ENCODE data around the gene RTBDN. TPM values are rescaled to one million over a fixed set of nuclear protein-coding genes. Genes with fewer than 3 reads are reported as not detected.

RTBDN gene
- total and polyA plus RNA-seq, 2 of the 8 experiments (the other 6 are each of a cell fraction or from before 2014, with no cell fraction given) = 4.0 to 4.8 TPM

DNA sequence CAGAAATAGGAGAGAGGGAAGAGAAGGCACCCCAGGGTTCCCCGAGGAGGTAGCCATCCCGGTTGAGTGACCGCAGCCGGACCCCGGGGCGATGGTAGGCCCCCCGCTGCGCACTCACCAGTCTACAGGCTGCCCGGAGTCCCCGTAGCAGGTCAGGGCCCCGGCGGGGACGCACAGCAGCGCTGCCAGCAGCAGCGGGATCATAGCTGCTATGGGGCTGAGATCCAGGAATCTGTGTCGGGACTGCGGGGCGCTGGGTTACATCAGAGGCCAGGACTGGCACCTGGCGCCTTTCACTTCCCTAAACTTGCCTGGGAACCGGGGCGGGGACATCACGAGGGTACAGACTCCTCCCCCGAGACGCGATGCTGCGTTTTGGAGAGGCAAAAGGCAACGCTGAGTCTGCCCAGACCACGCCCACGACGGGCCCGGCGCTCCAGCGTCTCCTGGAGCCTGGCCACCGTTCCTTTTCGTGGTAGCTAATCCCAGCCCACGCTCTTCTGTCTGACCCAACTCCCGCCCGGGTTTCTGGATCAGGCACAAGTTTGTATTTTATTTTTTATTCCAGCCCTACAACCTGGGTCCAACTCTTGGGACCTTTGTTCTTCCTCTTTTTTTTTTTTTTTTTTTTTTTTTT is 46.9 kb upstream of the RTBDN start, which contains the start of gene DNASE2 (continued):
- TF ChIP-seq, protein P1, sequence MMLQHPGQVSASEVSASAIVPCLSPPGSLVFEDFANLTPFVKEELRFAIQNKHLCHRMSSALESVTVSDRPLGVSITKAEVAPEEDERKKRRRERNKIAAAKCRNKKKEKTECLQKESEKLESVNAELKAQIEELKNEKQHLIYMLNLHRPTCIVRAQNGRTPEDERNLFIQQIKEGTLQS (IDR thresholded peaks at IDR 0.05; ENCODE audit: insufficient read depth, low read depth, low read length) = no peak
- TF ChIP-seq KDM1A (IDR thresholded peaks at IDR 0.05; ENCODE audit: borderline replicate concordance, low read length) (no peak), RNF2 (IDR thresholded peaks at IDR 0.05; ENCODE audit: borderline replicate concordance, low read depth, low read length, missing control alignments, poor library complexity, severe bottlenecking) (no peak), POU5F1 (IDR thresholded peaks at IDR 0.05; ENCODE audit: low read depth, low read length) (no peak), SRF (IDR thresholded peaks at IDR 0.05; ENCODE audit: low read depth, low read length) (no peak), ASH2L (IDR thresholded peaks at IDR 0.05; ENCODE audit: low read length) (peak; percentile 48)

All from H1 (cell line).